Fibroblast of peridontal ligament (primary cell): Measurements from ENCODE around the gene QRICH2.
A peak's percentile ranks its signal among the peaks of the same experiment; 100 is the strongest.
"Not testable (repeated sequence)": the region's sequence is repeated elsewhere in the genome, so short reads cannot be mapped to it uniquely, and the experiment has no call there.

Source experiments
- DNase-seq: peaks from one replicate; pipeline ENCODE4 v3.0.0-alpha.2; 2010; ENCODE audit errors: extremely low read depth

QRICH2 gene

GRCh38 chr17:76326306-76326705 is 18.2 kb upstream of the QRICH2 start:
- no peak for DNase-seq

GRCh38 chr17:76318586-76318985 is 10.5 kb upstream of the QRICH2 start:
- DNase-seq, result no peak

- DNase-seq, result no peak
Measured at GRCh38 chr17:76317535-76317934, 9.5 kb upstream of the QRICH2 start.

- no peak for DNase-seq
Measured at GRCh38 chr17:76314392-76315227, 6.5 kb upstream of the QRICH2 start.

GRCh38 chr17:76312735-76313134 is 4.7 kb upstream of the QRICH2 start:
- no peak for DNase-seq

GRCh38 chr17:76309461-76309860 is 1.4 kb upstream of the QRICH2 start:
- no peak for DNase-seq

GRCh38 chr17:76307299-76307965 is 644 bp downstream of the QRICH2 start:
- DNase-seq, result no peak

- DNase-seq, result not testable (repeated sequence)
Measured at GRCh38 chr17:76305135-76305454, 3.0 kb downstream of the QRICH2 start.

GRCh38 chr17:76304226-76305134 is 3.6 kb downstream of the QRICH2 start:
- DNase-seq, result no peak

GRCh38 chr17:76297436-76297835 is 10.6 kb downstream of the QRICH2 start:
- DNase-seq, result no peak

GRCh38 chr17:76296889-76297288 is 11.2 kb downstream of the QRICH2 start:
- DNase-seq, result no peak

- DNase-seq, result peak; percentile 29
Measured at GRCh38 chr17:76296186-76296585, 11.9 kb downstream of the QRICH2 start.

GRCh38 chr17:76293106-76293505 is 15.0 kb downstream of the QRICH2 start:
- DNase-seq, result no peak

GRCh38 chr17:76292567-76292966 is 15.5 kb downstream of the QRICH2 start:
- no peak for DNase-seq

GRCh38 chr17:76281573-76282371 is 26.3 kb downstream of the QRICH2 start:
- DNase-seq, result no peak

- no peak for DNase-seq
Measured at GRCh38 chr17:76280650-76281049, 27.4 kb downstream of the QRICH2 start.

GRCh38 chr17:76279742-76280287 is 28.3 kb downstream of the QRICH2 start:
- no peak for DNase-seq

- peak; percentile 72 for DNase-seq
Measured at GRCh38 chr17:76278952-76279741, 28.9 kb downstream of the QRICH2 start.

- DNase-seq, result no peak
Measured at GRCh38 chr17:76278268-76278908, 29.7 kb downstream of the QRICH2 start.
